BLaER1 treated with 17β-estradiol and CSF1 and Interleukin-3, amounts not matched to agents 10 nM and 100 nM (cell line): ENCODE data around the gene KCTD1.

Experiments
- H3K27ac ChIP-seq, 11 experiments: shearing (Covaris generic); formaldehyde crosslinking; 2 replicates each; pipeline ENCODE4 v1.8.1; 2022
- H3K27me3 ChIP-seq, 11 experiments: shearing (Covaris generic); formaldehyde crosslinking; 2 replicates each; pipeline ENCODE4 v1.8.1; 2022
- H3K36me3 ChIP-seq, 11 experiments: shearing (Covaris generic); formaldehyde crosslinking; 2 replicates each; pipeline ENCODE4 v1.8.1; 2022
- H3K4me1 ChIP-seq, 10 experiments: shearing (Covaris generic); formaldehyde crosslinking; 2 replicates each; pipeline ENCODE4 v1.8.1; 2022
- H3K4me2 ChIP-seq, 11 experiments: shearing (Covaris generic); formaldehyde crosslinking; 2 replicates each; pipeline ENCODE4 v1.8.1; 2022
- H3K4me3 ChIP-seq, 10 experiments: shearing (Covaris generic); formaldehyde crosslinking; 2 replicates each; pipeline ENCODE4 v1.8.1; 2022
- H3K9ac ChIP-seq, 11 experiments: shearing (Covaris generic); formaldehyde crosslinking; 2 replicates each; pipeline ENCODE4 v1.8.1; 2022
- H3K9me3 ChIP-seq, 11 experiments: shearing (Covaris generic); formaldehyde crosslinking; replicated peaks in 1 of 11; 2 replicates each; pipeline ENCODE4 v1.8.1; 2022
- H4K20me1 ChIP-seq, 11 experiments: shearing (Covaris generic); formaldehyde crosslinking; 2 replicates each; pipeline ENCODE4 v1.8.1; 2022
- Cebpa-rat ChIP-seq, 11 experiments: shearing (Covaris generic); IDR thresholded peaks; 2 replicates each; pipeline ENCODE4 v1.8.1; 2022

KCTD1 gene

DNA sequence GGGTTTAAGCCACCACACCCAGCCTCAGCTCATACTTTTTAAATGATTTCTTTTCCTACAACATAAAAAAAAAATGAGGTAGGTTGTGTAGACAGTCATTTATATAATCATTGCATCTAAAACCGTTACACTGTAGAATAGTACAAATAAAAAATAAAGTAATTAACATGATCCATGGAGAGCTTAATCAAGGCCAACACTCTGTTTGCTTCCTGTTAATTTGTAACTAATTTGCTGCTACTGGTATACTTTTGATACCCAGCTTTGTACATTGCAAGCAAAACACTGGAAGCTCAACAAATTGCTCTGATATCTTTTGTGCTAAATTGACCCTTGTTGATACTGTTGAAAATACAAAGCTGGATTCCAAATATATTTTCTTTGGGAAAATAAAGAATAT lies 20.2 kb upstream of the KCTD1 start:
- Histone ChIP-seq H3K27me3 (0 out of 22 replicates have a peak, but pooled peaks cover 0 to 2% (median 0%) of the 10 kb centered on the region in 11 experiments), H3K4me1 (no peaks in the 10 kb centered on the region), H3K4me2 (no peak overlapping the region), H3K27ac (no peak overlapping the region), H3K36me3 (no peaks in the 10 kb centered on the region), H3K9ac (no peak overlapping the region), H3K4me3 (no peak overlapping the region), H3K9me3 (no peaks in the 10 kb centered on the region; a peak in 1 of 22 replicates), H4K20me1 (no peaks in the 10 kb centered on the region)
- no peak for TF ChIP-seq Cebpa-rat (IDR thresholded peaks at IDR 0.05)

DNA sequence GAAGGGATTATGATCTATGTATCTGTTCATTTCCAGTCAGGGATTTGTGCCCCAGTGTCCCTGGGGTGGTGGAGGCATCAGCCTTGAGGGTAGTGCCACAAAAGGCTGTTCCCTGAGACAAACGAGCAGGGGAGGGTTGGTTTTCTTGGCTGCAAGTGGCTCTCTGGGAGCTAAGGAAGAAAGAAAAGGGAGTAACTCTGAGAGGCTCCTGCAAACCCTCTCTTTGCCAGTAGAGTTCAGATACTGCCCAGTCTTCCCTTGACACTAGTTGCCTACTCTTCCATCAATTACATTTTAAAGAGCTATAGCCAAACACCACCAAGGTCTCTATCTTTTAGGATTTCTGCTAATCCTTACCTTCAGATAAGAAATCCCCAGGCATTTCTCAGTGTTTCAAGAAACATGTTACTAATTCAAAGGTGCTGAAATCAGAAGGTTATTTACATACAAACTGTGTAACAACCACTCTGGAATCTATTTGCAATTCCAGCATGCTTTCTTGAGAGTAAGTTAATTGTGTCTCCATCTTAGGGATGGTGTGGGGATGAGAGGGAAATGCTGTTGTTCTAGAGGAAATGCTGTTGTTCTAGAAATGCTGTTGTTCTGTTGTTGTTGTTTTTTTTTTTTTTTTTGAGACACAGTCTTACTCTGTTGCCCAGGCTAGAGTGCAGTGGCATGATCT lies 18.7 kb upstream of the KCTD1 start:
- H3K4me3 ChIP-seq = no peak overlapping the region
- TF ChIP-seq Cebpa-rat (IDR thresholded peaks at IDR 0.05) = no peak
- no peak overlapping the region for H3K9ac ChIP-seq
- H3K27ac ChIP-seq = no peak overlapping the region
- no peaks in the 10 kb centered on the region for H3K27me3 ChIP-seq
- no peak overlapping the region for H3K4me2 ChIP-seq
- H3K36me3 ChIP-seq = no peaks in the 10 kb centered on the region
- no peaks in the 10 kb centered on the region for H4K20me1 ChIP-seq
- no peaks in the 10 kb centered on the region for H3K4me1 ChIP-seq
- peaks cover 0 to 9% (median 3%) of the 10 kb centered on the region in 11 experiments; a peak in 5 of 22 replicates for H3K9me3 ChIP-seq

DNA sequence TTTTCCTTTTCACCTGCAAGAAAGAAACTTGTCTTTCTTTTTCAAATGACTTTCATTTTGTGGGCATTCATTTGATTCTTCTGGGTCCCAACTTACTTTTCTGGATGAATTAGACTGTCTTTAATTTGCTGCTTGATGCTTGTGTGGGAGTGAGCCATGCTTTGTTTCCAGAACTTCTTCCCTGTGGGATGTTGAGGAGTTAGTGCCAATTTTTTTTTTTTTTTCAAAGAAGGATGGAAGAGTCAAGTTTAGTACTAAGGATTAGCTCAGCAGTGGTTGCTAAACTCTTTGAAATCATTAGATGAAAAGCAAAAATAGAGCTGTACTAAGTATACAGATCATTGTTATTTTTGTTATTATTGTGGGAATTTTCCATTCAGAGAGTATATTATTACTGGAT lies 17.2 kb upstream of the KCTD1 start:
- peaks cover 0 to 9% (median 3%) of the 10 kb centered on the region in 11 experiments; a peak in 5 of 22 replicates for H3K9me3 ChIP-seq
- no peaks in the 10 kb centered on the region for H4K20me1 ChIP-seq
- no peak for TF ChIP-seq Cebpa-rat (IDR thresholded peaks at IDR 0.05)
- H3K4me1 ChIP-seq = no peaks in the 10 kb centered on the region
- no peak overlapping the region for H3K4me3 ChIP-seq
- no peak overlapping the region for H3K4me2 ChIP-seq
- H3K27me3 ChIP-seq = no peaks in the 10 kb centered on the region
- no peak overlapping the region for H3K27ac ChIP-seq
- H3K36me3 ChIP-seq = no peaks in the 10 kb centered on the region
- no peak overlapping the region for H3K9ac ChIP-seq

DNA sequence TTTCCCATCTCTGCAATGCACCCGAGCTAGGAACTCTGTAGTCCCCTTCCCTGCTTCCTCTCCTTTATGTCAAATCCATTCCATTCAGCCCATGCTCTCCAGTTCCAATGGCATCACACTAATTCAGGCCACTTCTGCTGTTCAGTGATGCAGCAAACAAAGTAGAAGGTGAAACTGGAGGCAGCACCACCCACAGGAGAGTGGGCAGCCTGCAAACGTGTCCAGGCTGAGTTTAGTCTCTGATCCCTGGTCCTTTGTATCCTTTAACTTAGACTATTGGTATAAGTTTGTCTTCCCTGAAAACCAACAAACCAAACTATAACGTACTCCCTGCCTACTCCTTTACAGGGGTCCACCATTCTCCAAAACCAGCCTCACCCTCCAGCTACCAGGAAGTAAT lies 14.7 kb upstream of the KCTD1 start:
- H3K27me3 ChIP-seq = no peaks in the 10 kb centered on the region
- peaks cover 0 to 9% (median 3%) of the 10 kb centered on the region in 11 experiments; a peak in 5 of 22 replicates for H3K9me3 ChIP-seq
- H3K9ac ChIP-seq = no peak overlapping the region
- TF ChIP-seq Cebpa-rat (IDR thresholded peaks at IDR 0.05) = no peak
- H3K4me1 ChIP-seq = no peaks in the 10 kb centered on the region
- no peak overlapping the region for H3K27ac ChIP-seq
- no peaks in the 10 kb centered on the region for H3K36me3 ChIP-seq
- no peaks in the 10 kb centered on the region for H4K20me1 ChIP-seq
- no peak overlapping the region for H3K4me2 ChIP-seq
- no peak overlapping the region for H3K4me3 ChIP-seq

DNA sequence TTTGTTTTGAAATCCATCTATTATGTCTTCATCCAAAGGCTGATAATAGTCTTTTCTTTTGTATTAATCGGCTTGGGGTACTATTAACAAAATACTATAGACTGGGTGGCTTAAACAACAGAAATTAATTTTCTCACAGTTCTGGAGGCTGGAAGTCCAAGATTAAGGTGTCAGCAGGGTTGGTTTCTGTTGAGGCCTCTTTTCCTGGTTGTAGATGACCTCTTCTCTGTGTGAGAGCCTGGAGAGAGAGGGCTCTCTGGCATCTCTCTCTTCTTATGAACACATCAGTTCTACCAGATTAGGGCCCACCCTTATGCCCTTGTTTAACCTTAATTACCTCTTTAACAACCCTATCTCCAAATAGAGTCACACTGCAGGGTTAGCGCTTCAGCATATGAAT lies 14.2 kb upstream of the KCTD1 start:
- Histone ChIP-seq H3K9me3 (peaks cover 0 to 9% (median 3%) of the 10 kb centered on the region in 11 experiments; a peak in 5 of 22 replicates), H3K4me1 (no peaks in the 10 kb centered on the region), H3K27me3 (no peaks in the 10 kb centered on the region), H3K4me2 (no peak overlapping the region), H4K20me1 (no peaks in the 10 kb centered on the region), H3K36me3 (no peaks in the 10 kb centered on the region), H3K27ac (no peak overlapping the region), H3K9ac (no peak overlapping the region), H3K4me3 (no peak overlapping the region)
- TF ChIP-seq Cebpa-rat (IDR thresholded peaks at IDR 0.05) = no peak

DNA sequence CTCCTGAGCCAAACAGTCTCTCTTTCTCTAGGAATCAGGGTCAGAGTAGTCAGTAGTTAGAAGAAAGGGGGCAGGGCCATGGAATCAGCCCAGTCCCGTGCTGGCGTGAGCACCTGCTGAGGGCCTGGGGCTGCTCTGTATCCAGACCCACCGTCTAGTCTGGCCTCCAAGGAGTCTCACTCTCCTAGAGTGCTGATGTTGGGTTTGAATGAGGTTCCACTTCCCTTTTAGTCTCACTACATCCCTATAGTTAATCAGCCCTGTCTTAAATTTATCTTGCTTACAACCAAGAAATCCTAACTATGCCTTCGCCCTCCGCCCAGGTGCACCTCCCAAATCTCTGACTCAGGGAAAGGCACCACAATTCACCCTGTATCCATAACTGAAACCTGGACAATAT lies 13.4 kb upstream of the KCTD1 start:
- Histone ChIP-seq H3K4me1 (no peaks in the 10 kb centered on the region), H3K9me3 (peaks cover 0 to 9% (median 3%) of the 10 kb centered on the region in 11 experiments; a peak in 5 of 22 replicates), H3K27ac (no peak overlapping the region), H3K9ac (no peak overlapping the region), H3K4me2 (no peak overlapping the region), H3K36me3 (no peaks in the 10 kb centered on the region), H3K27me3 (no peaks in the 10 kb centered on the region), H3K4me3 (no peak overlapping the region), H4K20me1 (no peaks in the 10 kb centered on the region)
- TF ChIP-seq Cebpa-rat (IDR thresholded peaks at IDR 0.05) = no peak

DNA sequence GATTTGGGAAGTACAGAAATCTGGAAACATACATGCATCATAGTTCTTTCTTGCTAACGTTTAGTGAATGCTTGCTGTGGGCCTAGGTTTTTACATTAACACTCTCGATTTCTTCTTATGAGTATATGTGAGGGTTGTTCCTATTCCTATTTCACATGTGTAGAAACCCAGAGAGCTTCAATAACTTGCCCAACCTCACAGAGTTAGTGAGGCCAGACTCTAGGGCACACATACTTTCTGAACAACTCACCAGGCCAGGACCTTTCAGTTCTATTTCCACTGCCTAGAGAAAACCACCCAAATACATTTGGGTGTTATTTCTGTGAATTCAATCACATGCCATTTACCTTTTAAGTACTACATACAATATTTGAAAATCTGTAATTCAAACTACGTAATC lies 8.2 kb upstream of the KCTD1 start:
- no peak for TF ChIP-seq Cebpa-rat (IDR thresholded peaks at IDR 0.05)
- no peaks in the 10 kb centered on the region for H3K36me3 ChIP-seq
- H3K4me1 ChIP-seq = no peaks in the 10 kb centered on the region
- H3K9me3 ChIP-seq = no peaks in the 10 kb centered on the region
- H3K27ac ChIP-seq = no peak overlapping the region
- H3K4me2 ChIP-seq = no peak overlapping the region
- H3K4me3 ChIP-seq = no peak overlapping the region
- H3K9ac ChIP-seq = no peak overlapping the region
- H3K27me3 ChIP-seq = peaks cover 27 to 32% (median 30%) of the 10 kb centered on the region in 11 experiments
- peaks cover 0 to 16% (median 2%) of the 10 kb centered on the region in 11 experiments; a peak in 9 of 22 replicates for H4K20me1 ChIP-seq

DNA sequence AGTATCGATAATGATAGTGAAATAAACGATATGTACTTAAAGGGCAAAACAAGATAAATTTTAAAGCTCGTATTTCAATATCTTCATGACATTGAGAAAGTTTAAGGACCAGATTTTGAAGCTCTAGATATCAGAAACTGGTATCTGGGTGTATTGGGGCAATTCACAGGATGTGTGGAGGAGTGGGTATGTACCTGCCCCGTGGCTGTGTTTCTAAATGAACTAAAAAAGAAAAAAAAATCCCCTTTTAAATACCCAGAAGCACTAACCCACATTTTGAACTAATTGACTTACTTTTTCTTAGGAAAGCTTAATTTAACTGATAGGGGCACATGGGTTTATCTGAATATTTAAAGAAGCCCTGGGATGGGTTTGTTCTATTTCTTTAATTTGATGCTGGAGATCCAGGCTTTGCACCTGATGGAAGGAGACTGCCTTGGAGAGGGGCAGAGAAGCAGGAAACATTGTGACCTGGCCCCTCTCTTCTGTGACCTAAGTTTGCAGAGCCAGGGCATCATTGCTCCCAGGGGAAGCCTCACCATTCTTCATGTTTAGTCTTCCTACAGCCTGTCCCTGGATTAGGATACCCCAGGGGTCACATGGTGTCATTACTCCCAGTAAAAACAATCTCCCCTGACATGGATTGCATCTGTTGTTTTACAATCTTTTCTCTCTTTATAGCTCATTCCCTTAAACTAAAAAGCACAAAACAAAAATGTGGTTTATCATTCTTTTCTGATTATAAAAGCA lies 7.6 kb upstream of the KCTD1 start:
- Histone ChIP-seq H3K4me2 (no peak overlapping the region), H3K4me1 (peaks cover under 1 to 5% (median 4%) of the 10 kb centered on the region in 10 experiments; a peak in 17 of 20 replicates), H3K36me3 (no peaks in the 10 kb centered on the region), H3K27me3 (peaks cover 33 to 38% (median 36%) of the 10 kb centered on the region in 11 experiments), H3K4me3 (no peak overlapping the region), H3K9me3 (no peaks in the 10 kb centered on the region), H3K9ac (no peak overlapping the region), H3K27ac (no peak overlapping the region), H4K20me1 (peaks cover 0 to 22% (median 8%) of the 10 kb centered on the region in 11 experiments; a peak in 18 of 22 replicates)
- TF ChIP-seq Cebpa-rat (IDR thresholded peaks at IDR 0.05) = no peak

DNA sequence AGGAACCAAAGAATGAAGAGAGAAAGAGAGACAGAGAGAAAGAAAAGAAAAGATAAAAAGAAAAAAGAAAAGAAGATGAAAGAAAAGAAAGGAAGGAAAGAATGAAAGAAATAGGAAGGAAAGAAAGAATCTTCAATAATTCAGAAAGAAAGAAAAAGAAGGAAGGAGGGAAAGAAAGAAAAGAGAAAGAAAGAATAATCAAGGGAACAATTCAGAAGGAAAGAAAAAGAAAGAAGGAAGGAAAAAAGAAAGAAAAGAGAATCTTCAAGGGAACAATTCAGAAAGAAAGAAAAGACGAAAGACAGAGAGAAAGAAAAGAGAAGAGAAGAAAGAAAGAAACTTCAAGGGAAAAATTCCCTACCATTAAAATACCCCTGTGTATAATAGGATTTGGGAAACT lies 5.6 kb upstream of the KCTD1 start:
- Histone ChIP-seq H4K20me1 (peaks cover 0 to 36% (median 22%) of the 10 kb centered on the region in 11 experiments; a peak in 18 of 22 replicates), H3K9me3 (no peaks in the 10 kb centered on the region), H3K36me3 (no peaks in the 10 kb centered on the region), H3K27ac (no peak overlapping the region), H3K4me3 (no peak overlapping the region), H3K9ac (no peak overlapping the region), H3K27me3 (peaks cover 54 to 58% (median 56%) of the 10 kb centered on the region in 11 experiments), H3K4me1 (peaks cover 16 to 21% (median 18%) of the 10 kb centered on the region in 10 experiments; a peak in 19 of 20 replicates), H3K4me2 (no peak overlapping the region)
- no peak for TF ChIP-seq Cebpa-rat (IDR thresholded peaks at IDR 0.05)
